ENCODE results near the gene SLC9A7.

- TF ChIP-seq CTCF (IDR thresholded peaks at IDR 0.05; ENCODE audit: extremely low read depth in 1 of 2, insufficient read depth in 1 of 2, low read depth in 1 of 2, low read length in 2 of 2) (no peak), POLR2A (IDR thresholded peaks at IDR 0.05; ENCODE audit: low read depth, low read length) (no peak), POLR2AphosphoS5 (IDR thresholded peaks at IDR 0.05; ENCODE audit: insufficient read depth, low read depth, low read length) (no peak), MAX (IDR thresholded peaks at IDR 0.05; ENCODE audit: insufficient read depth, insufficient read length) (no peak), GATA2 (IDR thresholded peaks at IDR 0.05; ENCODE audit: insufficient read depth, insufficient read length, low read depth, low read length) (no peak), EZH2 (IDR thresholded peaks at IDR 0.05; ENCODE audit: borderline replicate concordance, low read depth, low read length, severe bottlenecking) (no peak), FOS (IDR thresholded peaks at IDR 0.05; ENCODE audit: borderline replicate concordance, insufficient read depth, low read length) (no peak), JUN (IDR thresholded peaks at IDR 0.05; ENCODE audit: borderline replicate concordance, insufficient read depth, insufficient read length, low read depth) (no peak), MYC (IDR thresholded peaks at IDR 0.05; ENCODE audit: low read depth, low read length) (no peak)
These were observed 23.1 kb upstream of the SLC9A7 start for GRCh38 chrX:46782034-46782433.
